ENCODE results near the gene SLC9A2.

Gene SLC9A2

GRCh38 chr2:102726128-102727087, 107.1 kb downstream of the SLC9A2 start:
- no peak for DNase-seq (ENCODE audit: low spot score)

- DNase-seq (ENCODE audit: low spot score), result peak; percentile 53
These were observed 116.2 kb downstream of the SLC9A2 start for GRCh38 chr2:102735416-102736109.

GRCh38 chr2:102736110-102736409, 116.7 kb downstream of the SLC9A2 start:
- DNase-seq (ENCODE audit: low spot score), result peak; percentile 45

DNA sequence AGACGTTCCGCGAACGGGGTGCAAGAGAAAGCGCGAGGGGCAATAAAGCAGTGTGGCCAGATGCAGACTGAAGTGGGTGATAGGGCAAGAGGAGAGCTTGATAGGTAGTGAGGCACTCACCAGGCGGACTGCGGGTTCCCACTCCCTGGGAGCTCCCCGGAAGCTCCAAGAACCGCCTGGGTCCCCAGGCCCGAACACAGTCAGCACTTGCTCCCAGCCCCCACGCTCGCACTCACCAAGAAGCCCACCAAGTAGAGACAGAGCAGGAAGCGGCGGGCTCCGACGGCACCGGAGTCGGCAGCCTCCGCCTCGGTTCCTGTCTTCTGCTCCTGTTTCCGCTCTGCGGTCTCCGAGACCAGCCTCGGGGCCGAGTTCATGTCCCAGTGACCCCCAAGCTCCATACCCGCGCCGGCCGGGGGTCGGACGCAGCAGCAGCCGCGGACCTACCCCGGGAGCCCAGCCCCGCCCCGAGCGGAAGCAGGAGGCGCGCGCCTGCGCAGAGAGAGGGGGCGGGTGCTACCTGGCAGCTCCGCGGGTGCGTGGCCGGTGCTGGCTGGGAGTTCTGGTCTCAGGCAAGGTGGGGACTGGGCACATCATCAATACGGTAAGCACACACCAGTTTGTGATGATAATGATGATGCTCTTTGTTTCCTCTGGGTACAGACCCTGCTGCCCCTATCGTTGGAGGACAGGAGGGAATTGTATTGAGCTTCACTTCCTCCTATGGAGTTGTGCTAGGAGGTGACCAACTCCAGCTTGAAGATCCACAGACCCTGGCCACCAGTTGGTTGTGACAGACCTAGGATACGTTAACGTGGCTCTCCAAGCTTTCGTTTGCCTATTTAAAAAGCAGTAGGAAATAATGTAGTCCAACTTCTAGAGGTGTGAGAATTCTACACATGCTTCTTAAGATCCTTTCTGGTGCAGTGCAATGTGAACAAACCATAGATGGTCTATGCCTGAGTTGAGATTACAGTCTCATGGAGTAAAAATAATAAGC, 117.4 kb downstream of the SLC9A2 start:
- peak; percentile 79 for DNase-seq (ENCODE audit: low spot score)

DNA sequence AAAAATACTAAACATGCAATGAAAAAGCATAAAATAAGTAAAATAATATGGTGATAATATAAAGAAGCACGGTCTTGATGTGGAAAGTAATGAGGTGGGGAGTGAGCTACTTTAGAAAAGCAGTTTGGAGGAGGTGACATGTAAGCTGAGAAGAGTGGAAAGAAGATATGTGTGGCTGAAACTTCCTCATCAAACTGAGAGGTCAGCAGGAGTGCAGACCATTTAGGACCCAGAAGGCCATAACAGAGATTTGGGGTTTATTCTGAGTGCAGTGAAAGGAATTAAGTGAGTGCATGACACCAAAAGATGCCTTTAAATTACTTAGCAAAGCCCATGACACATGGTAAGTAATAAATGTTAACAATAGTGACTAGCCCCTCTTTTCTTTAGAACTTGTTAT, 118.1 kb downstream of the SLC9A2 start:
- DNase-seq (ENCODE audit: low spot score), result no peak

DNA sequence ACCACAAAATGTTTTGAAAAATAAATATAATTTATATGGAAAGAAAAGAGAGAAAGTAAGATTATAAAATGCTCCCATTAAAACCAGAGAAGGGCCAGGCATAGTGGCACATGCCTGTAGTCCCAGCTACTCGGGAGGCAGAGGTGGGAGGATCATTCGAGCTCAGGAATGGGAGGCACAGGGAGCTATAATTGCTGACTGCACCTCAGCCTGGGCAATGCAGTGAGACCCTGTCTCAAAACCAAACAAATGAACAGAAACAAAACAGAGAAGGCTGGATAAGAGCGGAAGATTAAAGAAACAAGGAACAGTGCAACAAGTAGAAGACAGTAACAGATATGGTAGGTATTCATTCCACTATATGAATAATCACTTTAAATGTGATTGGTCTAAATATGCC, 123.9 kb downstream of the SLC9A2 start:
- no peak for DNase-seq (ENCODE audit: low spot score)

DNA sequence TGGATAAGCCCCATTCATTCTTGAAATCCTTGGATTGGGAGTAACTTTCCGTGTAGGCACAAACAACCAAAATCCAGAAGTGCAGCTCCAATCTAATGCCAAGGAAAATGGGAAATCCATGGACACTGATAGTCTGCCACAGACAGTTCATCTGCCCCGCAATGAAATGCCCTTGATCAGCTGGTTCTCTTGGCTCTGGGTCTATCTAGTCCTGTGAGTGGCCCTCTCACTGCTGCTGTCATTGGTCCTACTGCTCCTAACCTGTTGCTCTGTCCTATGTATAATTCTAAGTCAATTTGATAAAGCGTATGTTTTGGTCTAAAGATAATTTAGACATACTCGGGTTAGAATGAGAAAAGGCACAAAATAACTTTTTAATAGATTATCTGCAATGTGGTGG, 128.8 kb downstream of the SLC9A2 start:
- no peak for DNase-seq (ENCODE audit: low spot score)

GRCh38 chr2:102749938-102750337, 130.6 kb downstream of the SLC9A2 start:
- DNase-seq (ENCODE audit: low spot score), result no peak

DNA sequence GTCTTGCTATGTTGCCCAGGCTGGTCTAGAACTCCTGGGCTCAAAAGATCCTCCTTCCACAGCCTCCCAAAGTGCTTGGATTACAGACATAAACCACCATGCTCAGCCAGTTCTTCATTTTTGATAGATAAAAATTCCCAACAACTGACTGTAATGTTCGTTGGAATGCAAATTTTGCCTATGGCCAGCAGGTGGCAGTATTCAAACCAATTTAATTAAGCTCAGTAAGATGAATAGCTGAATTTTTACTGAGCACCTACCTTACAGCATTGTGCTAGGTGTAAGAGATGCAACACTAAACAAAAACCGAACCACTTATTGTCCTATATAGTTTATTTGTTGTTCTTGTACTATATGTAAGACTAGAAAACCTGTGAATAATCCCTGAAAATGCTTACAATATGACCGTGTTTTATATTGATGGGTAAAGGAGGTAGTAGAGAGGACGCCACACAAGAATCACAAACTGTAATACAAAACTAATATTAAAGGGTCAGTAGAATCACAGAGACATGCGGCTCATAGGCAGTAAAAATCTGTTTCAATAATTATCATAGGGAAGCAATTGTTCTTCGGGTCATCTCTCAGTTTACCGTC, 134.3 kb downstream of the SLC9A2 start:
- DNase-seq (ENCODE audit: low spot score), result peak; percentile 64

DNA sequence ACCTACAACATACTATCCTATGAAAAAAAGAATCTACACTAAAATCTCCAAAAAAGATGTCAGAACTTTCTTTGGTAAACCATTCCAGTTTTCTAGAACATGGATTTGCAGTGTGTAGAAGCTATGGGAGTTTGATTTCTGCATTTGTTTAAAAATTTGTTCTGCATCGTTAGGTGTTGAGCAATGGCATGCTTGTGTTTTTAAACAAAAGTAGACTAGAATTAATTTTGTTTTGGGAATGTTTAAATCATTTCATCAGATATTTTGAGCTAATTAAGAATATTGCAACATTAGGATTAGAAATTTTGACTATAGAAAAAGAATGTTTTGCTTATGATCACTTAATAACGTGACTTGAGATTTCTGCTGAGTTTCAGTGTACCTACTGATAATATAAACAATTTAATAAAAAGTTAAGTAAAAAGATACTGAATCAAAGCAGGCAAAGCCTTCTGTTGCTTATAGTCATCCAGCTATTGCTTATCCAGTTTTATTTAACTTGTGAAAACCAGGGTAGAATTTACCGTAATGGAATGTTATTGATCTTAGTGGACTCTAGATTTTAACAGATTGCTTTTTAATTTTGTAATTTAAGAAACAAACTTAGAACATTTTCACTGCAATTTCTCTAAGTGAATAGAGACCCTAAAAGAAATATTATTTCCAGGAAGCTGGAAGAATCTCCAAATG, 135.2 kb downstream of the SLC9A2 start:
- DNase-seq (ENCODE audit: low spot score), result no peak

GRCh38 chr2:102755284-102755683, 135.9 kb downstream of the SLC9A2 start:
- no peak for DNase-seq (ENCODE audit: low spot score)

DNA sequence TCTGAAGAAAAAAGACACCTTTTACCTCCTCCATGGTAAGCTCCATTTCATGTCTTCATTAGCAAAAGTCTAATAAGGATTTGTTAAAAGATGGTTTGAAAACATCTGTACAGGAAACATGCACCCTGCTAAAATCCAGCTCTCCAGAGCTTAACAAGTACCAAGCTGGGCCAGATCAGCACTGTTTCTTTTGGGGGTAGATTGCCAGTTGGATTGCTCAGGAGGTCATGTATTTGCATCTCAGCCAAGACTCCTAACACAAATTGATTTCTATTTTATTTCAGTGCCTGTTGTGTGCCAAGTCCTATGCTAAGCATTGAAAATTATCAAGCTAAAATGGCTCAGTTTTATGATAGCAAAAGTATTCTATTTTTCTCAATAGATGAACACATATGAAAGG, 139.1 kb downstream of the SLC9A2 start:
- DNase-seq (ENCODE audit: low spot score), result no peak
